NB4 (cell line): ENCODE results near the gene KCNE5.
"Not testable (repeated sequence)": the region's sequence is repeated elsewhere in the genome, so short reads cannot be mapped to it uniquely, and the experiment has no call there.

Source experiments
- DNase-seq: peaks from one replicate; pipeline ENCODE4 v3.0.0; 2010; ENCODE audit warnings: low read depth
- H3K4me3 ChIP-seq: one replicate; pipeline ENCODE4 v1.5.1; 2011; ENCODE audit warnings: mild to moderate bottlenecking, low read depth, low read length, moderate library complexity
- MYC ChIP-seq: IDR thresholded peaks from 2 replicates; pipeline ENCODE4 v1.6.1; 2011; ENCODE audit warnings: low read depth, low read length
- POLR2A ChIP-seq: IDR thresholded peaks from 2 replicates; pipeline ENCODE4 v1.6.1; 2011; ENCODE audit warnings: mild to moderate bottlenecking; ENCODE audit not compliant: insufficient read length; ENCODE audit errors: extremely low read depth
- TF ChIP-seq, protein P1 (sequence below): IDR thresholded peaks from one replicate; pipeline ENCODE4 v1.5.1; 2012; ENCODE audit warnings: low read depth, low read length
- TF ChIP-seq, protein P2 (sequence below): IDR thresholded peaks from 2 replicates; pipeline ENCODE4 v1.6.1; 2011; ENCODE audit warnings: low read depth, low read length

The KCNE5 gene

DNA sequence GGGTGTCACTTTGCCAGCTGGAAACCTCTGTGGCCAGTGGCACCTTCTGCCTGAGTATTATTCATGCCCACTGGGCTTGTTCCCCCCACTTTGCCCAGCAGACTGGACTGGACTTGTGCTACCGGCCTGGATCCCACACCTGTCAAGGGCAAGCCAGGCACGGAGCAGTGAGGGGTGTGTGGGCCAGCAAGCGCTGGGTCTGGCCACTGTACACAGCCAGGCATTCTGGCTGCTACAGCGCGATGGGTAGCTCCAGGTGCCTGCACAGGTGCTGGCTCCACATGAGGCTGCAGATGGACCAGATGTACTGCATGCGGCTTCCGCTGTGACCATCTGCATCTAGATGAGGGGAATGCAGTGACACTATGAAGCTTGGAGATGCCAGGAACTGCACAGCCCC lies 39.5 kb downstream of the KCNE5 start:
- TF ChIP-seq MYC (no peak), POLR2A (no peak)
- TF ChIP-seq, protein P1, sequence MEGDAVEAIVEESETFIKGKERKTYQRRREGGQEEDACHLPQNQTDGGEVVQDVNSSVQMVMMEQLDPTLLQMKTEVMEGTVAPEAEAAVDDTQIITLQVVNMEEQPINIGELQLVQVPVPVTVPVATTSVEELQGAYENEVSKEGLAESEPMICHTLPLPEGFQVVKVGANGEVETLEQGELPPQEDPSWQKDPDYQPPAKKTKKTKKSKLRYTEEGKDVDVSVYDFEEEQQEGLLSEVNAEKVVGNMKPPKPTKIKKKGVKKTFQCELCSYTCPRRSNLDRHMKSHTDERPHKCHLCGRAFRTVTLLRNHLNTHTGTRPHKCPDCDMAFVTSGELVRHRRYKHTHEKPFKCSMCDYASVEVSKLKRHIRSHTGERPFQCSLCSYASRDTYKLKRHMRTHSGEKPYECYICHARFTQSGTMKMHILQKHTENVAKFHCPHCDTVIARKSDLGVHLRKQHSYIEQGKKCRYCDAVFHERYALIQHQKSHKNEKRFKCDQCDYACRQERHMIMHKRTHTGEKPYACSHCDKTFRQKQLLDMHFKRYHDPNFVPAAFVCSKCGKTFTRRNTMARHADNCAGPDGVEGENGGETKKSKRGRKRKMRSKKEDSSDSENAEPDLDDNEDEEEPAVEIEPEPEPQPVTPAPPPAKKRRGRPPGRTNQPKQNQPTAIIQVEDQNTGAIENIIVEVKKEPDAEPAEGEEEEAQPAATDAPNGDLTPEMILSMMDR = no peak
- TF ChIP-seq, protein P2, sequence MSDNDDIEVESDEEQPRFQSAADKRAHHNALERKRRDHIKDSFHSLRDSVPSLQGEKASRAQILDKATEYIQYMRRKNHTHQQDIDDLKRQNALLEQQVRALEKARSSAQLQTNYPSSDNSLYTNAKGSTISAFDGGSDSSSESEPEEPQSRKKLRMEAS = no peak
- no peak for DNase-seq
- H3K4me3 ChIP-seq = no peak overlapping the region

GRCh38 chrX:109578916-109579315 lies 46.1 kb downstream of the KCNE5 start:
- H3K4me3 ChIP-seq = no peak overlapping the region

DNA sequence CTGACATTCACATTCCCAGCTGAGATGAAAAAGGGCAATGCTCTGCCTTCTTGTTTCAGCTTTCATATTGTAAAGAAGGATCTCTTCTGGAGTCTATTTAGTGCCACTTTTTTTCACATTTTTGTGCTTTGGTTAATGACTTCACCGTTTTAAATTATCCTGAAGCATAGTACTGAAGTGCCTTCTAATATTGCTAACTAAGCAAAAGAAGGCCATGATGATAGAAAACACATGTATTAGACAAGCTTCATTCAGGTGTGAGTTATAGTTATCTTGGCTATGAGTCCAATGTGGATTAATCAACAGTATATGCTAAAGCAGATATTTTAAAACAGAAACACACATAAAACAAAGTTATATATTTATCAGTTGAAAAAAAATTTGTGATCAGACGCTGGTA lies 47.9 kb downstream of the KCNE5 start:
- TF ChIP-seq POLR2A (no peak), MYC (no peak)
- TF ChIP-seq, protein P2 = no peak
- TF ChIP-seq, protein P1 = no peak
- H3K4me3 ChIP-seq = no peak overlapping the region

More at GRCh38 chrX:109578916-109579315, 46.1 kb downstream of the KCNE5 start:
- TF ChIP-seq, protein P1 = no peak
- TF ChIP-seq, protein P2 = no peak
- TF ChIP-seq MYC = no peak
- TF ChIP-seq POLR2A = no peak
- DNase-seq = no peak

DNA sequence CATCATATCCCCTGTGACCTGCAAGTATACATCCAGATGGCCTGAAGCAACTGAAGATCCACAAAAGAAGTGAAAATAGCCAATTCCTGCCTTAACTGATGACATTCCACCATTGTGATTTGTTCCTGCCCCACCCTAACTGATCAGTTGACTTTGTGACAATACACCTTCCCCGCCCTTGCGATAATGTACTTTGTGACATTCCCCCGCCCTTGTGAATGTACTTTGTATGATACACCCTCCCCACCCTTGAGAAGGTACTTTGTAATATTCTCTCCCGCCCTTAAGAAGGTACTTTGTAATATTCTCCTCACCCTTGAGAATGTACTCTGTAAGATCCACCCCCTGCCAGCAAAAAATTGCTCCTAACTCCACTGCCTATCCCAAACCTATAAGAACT lies 48.9 kb downstream of the KCNE5 start:
- DNase-seq, H3K4me3 ChIP-seq: not testable (repeated sequence)

More for the DNA sequence above, 47.9 kb downstream of the KCNE5 start:
- no peak for DNase-seq
